KOPT-K1 (cell line): ENCODE data around the gene SDF4.
"Not testable (repeated sequence)": the region's sequence is repeated elsewhere in the genome, so short reads cannot be mapped to it uniquely, and the experiment has no call there.

Experiments used
- H3K27ac ChIP-seq: fragments of 200-600 bp; sonication (generic); 2 replicates; pipeline ENCODE4 v1.5.1; 2016; ENCODE audit warnings: antibody characterized with exemption, mild to moderate bottlenecking, low read depth, low read length; ENCODE audit not compliant: poor library complexity, severe bottlenecking
- H3K36me3 ChIP-seq: fragments of 200-600 bp; sonication (generic); 2 replicates; pipeline ENCODE4 v1.5.1; 2017; ENCODE audit warnings: antibody characterized with exemption, mild to moderate bottlenecking, low read length, moderate library complexity; ENCODE audit not compliant: insufficient read depth
- H3K9me3 ChIP-seq: fragments of 200-600 bp; sonication (generic); 2 replicates; pipeline ENCODE4 v1.5.1; 2017; ENCODE audit warnings: antibody characterized with exemption, low read length, mild to moderate bottlenecking; ENCODE audit not compliant: insufficient read depth, poor library complexity, severe bottlenecking

Gene SDF4

GRCh38 chr1:1248009-1248913, 16.5 kb upstream of the SDF4 start:
- peaks cover 10% of the 10 kb centered on the region; the same call in 1 of the 2 replicates for H3K36me3 ChIP-seq
- not testable (repeated sequence) for H3K27ac ChIP-seq, H3K9me3 ChIP-seq

- no peak overlapping the region for H3K27ac ChIP-seq
- 0 out of 2 replicates have a peak, but pooled peaks cover 2% of the 10 kb centered on the region for H3K36me3 ChIP-seq
- H3K9me3 ChIP-seq: no peaks in the 10 kb centered on the region
These were observed 15.6 kb upstream of the SDF4 start for GRCh38 chr1:1247341-1247913.

GRCh38 chr1:1246577-1247340, 15.0 kb upstream of the SDF4 start, which contains the start of gene C1QTNF12:
TSS of gene C1QTNF12 (minus strand) at chr1:1246722. CDS start at chr1:1246690, 32 bp downstream.
- H3K27ac ChIP-seq: no peak within 1 kb of the TSS
- H3K36me3 ChIP-seq: no peaks in the 10 kb centered on the region
- no peaks in the 10 kb centered on the region for H3K9me3 ChIP-seq

- H3K27ac ChIP-seq: no peak overlapping the region
- H3K36me3 ChIP-seq: no peaks in the 10 kb centered on the region
- H3K9me3 ChIP-seq: no peaks in the 10 kb centered on the region
These were observed 14.2 kb upstream of the SDF4 start for GRCh38 chr1:1245817-1246576.

- no peak overlapping the region for H3K27ac ChIP-seq
- H3K9me3 ChIP-seq: no peaks in the 10 kb centered on the region
- H3K36me3 ChIP-seq: no peaks in the 10 kb centered on the region
These were observed 13.5 kb upstream of the SDF4 start for GRCh38 chr1:1245178-1245816.

- no peaks in the 10 kb centered on the region for H3K36me3 ChIP-seq
- no peak overlapping the region for H3K27ac ChIP-seq
- H3K9me3 ChIP-seq: no peaks in the 10 kb centered on the region
These were observed 12.5 kb upstream of the SDF4 start for GRCh38 chr1:1244192-1244811.

GRCh38 chr1:1243807-1244191, 12.0 kb upstream of the SDF4 start:
- Histone ChIP-seq H3K36me3 (no peaks in the 10 kb centered on the region), H3K9me3 (no peaks in the 10 kb centered on the region)

GRCh38 chr1:1243266-1243660, 11.5 kb upstream of the SDF4 start:
- no peaks in the 10 kb centered on the region for H3K9me3 ChIP-seq
- H3K36me3 ChIP-seq: no peaks in the 10 kb centered on the region
- no peak overlapping the region for H3K27ac ChIP-seq

More at GRCh38 chr1:1243807-1244191, 12.0 kb upstream of the SDF4 start:
- no peak overlapping the region for H3K27ac ChIP-seq

- no peak overlapping the region for H3K27ac ChIP-seq
- H3K9me3 ChIP-seq: no peaks in the 10 kb centered on the region
- no peaks in the 10 kb centered on the region for H3K36me3 ChIP-seq
These were observed 10.9 kb upstream of the SDF4 start for GRCh38 chr1:1242461-1243265.

- Histone ChIP-seq H3K27ac (no peak overlapping the region), H3K9me3 (no peaks in the 10 kb centered on the region)
These were observed 9.9 kb upstream of the SDF4 start for GRCh38 chr1:1241588-1242219.

GRCh38 chr1:1240822-1241587, 9.2 kb upstream of the SDF4 start:
- H3K36me3 ChIP-seq: no peaks in the 10 kb centered on the region; the same call in 1 of the 2 replicates
- no peak overlapping the region for H3K27ac ChIP-seq
- H3K9me3 ChIP-seq: no peaks in the 10 kb centered on the region

More at GRCh38 chr1:1241588-1242219, 9.9 kb upstream of the SDF4 start:
- H3K36me3 ChIP-seq: no peaks in the 10 kb centered on the region; the same call in 1 of the 2 replicates

GRCh38 chr1:1240348-1240732, 8.5 kb upstream of the SDF4 start:
- Histone ChIP-seq H3K36me3 (peaks cover under 1% of the 10 kb centered on the region; the same call in 1 of the 2 replicates), H3K27ac (no peak overlapping the region)

More at GRCh38 chr1:1240348-1240732, 8.5 kb upstream of the SDF4 start:
- H3K9me3 ChIP-seq: no peaks in the 10 kb centered on the region
